PFSK-1 (cell line): ENCODE data around the gene ZFP36.

Source experiments
- FOXP2 ChIP-seq: optimal IDR thresholded peaks from 2 replicates; pipeline ENCODE3; 2011; ENCODE audit warnings: borderline replicate concordance, control low read depth, inconsistent platforms; ENCODE audit not compliant: insufficient read depth; ENCODE audit errors: extremely low read length, extremely low read depth
- POLR2AphosphoS5 ChIP-seq: IDR thresholded peaks from 2 replicates; pipeline ENCODE4 v1.6.1; 2012; ENCODE audit warnings: low read depth, mild to moderate bottlenecking, control low read depth, low read length, moderate library complexity
- REST ChIP-seq, 2 experiments: IDR thresholded peaks; 2 replicates each; pipeline versions ENCODE4 v1.6.1 to v1.8.0; 2011 to 2012; ENCODE audit warnings: low read depth in 2 of 2, low read length in 2 of 2, control low read depth in 1 of 2, inconsistent platforms in 1 of 2, mild to moderate bottlenecking in 1 of 2, moderate library complexity in 1 of 2; ENCODE audit not compliant: insufficient read depth in 1 of 2
- TAF1 ChIP-seq: IDR thresholded peaks from 2 replicates; pipeline ENCODE4 v1.6.1; 2012; ENCODE audit warnings: low read length, control low read depth, borderline replicate concordance; ENCODE audit not compliant: insufficient read depth

GRCh38 chr19:39406656-39407409 lies at the start of gene ZFP36:
- TF ChIP-seq POLR2AphosphoS5: peak; percentile 85
- no peak for TF ChIP-seq REST (IDR thresholded peaks at IDR 0.05; ENCODE audit: insufficient read depth in 1 of 2, low read depth in 2 of 2, low read length in 2 of 2)
- no peak for TF ChIP-seq TAF1
- TF ChIP-seq FOXP2: peak; percentile 70
